ENCODE data around the gene ADO.

DNA sequence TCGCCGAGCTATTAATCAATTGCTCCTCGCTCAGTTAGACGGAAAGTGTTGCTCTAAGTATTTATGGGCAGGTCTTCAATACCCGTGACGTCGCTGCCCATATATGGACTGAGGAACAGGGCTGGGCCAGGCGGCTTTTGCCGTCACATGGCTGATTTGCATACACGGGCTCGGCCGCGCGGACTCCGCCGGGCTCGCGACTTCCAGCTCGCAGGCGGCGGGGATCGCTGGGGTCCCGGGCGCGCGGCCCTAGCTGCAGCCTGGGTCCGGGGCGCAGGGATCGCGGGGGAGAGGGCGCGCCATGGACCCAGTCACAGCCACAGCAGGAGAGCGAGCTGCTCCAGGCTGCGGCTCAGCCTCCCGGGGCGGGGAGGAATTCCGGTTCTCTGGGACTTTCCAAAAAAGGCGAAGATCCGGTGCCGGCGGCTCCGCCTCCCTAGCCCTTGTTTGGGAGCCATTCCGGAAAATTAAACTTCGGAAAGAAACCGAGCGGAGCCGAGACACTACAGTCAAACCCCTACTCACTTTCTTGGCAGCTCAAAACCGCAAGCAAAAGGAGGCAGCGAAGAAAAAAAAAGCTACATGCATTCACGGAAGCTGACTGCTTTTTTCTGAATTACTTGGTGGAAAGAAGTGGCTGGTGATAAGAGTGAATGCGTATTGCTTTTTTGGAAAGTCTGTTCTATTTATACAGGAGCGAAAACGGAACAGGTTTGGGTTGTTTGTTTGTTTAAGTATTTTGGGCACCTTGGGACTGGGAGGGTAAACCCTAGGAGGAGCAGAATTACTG, 12.0 kb downstream of the ADO start, which contains the start of gene EGR2:
- TF ChIP-seq CTCF (IDR thresholded peaks at IDR 0.05) (no peak), POLR2A (IDR thresholded peaks at IDR 0.05) (no peak), POLR2AphosphoS5 (IDR thresholded peaks at IDR 0.05) (peak in 2 of 3 donors; percentile 50 to 63)
